ENCODE measurements around the gene FPR2.

- no peak for TF ChIP-seq CTCF (conservative IDR thresholded peaks at IDR 0.05; ENCODE audit: low read length)
- TF ChIP-seq EZH2phosphoT487 (IDR thresholded peaks at IDR 0.05; ENCODE audit: borderline replicate concordance, low read depth, low read length): no peak
Measured at GRCh38 chr19:51789061-51789795, 28.2 kb downstream of the FPR2 start.
